GM12878 (cell line): ENCODE data around the gene BMP7. TPM values are rescaled to one million over a fixed set of nuclear protein-coding genes. Genes with fewer than 3 reads are reported as not detected.

Source experiments
- ATAC-seq: fragments of 200-7000 bp; cut with Tn5 transposase; 3 replicates; pipeline ENCODE4 v1.9.1; 2020; ENCODE audit warnings: mild to moderate bottlenecking, moderate library complexity
- BruUV-seq: library from RNA; stranded (reverse); fragments of 400-500 nt; replicated peaks from 2 replicates; lab custom pipeline; 2021; lab: Mats Ljungman, UMichigan
- CTCF ChIA-PET: fragments of 300-600 bp; sonication (Branson Sonifier 250); formaldehyde crosslinking; extraction: SDS; loops from one replicate; lab custom pipeline; 2021; ENCODE audit warnings: inconsistent platforms; lab: Yijun Ruan, JAX
- POLR2A ChIA-PET: fragments of 350-600 bp; formaldehyde crosslinking; extraction: SDS; loops from one replicate; lab custom pipeline; 2021; ENCODE audit warnings: inconsistent platforms; lab: Charles Lee
- RAD21 ChIA-PET: fragments of 300-600 bp; sonication (Branson Sonifier 250); formaldehyde crosslinking; loops from one replicate; lab custom pipeline; 2023; ENCODE audit warnings: antibody characterized with exemption; ENCODE audit not compliant: unreplicated experiment; lab: Charles Lee
- SMC1A ChIA-PET: fragments of 300-600 bp; sonication (Branson Sonifier 250); formaldehyde crosslinking; loops from one replicate; lab custom pipeline; 2023; ENCODE audit not compliant: unreplicated experiment, uncharacterized antibody; lab: Charles Lee
- DNase-seq: peaks from one replicate; pipeline ENCODE4 v3.0.0-alpha.2; 2011; ENCODE audit warnings: low read depth, low spot score
- FAIRE-seq: peaks from 3 replicates; lab custom pipeline; 2011; peaks lifted over from hg19 to GRCh38; lab: Jason Lieb, UNC
- H2AFZ ChIP-seq: 2 replicates; pipeline ENCODE4 v1.6.0; 2011; ENCODE audit warnings: low read depth, low read length, control low read depth; ENCODE audit not compliant: control insufficient read depth
- H3K27ac ChIP-seq: 2 replicates; pipeline ENCODE4 v1.5.1; 2011; ENCODE audit warnings: control low read depth; ENCODE audit not compliant: control insufficient read depth, insufficient read depth
- H3K27me3 ChIP-seq, 2 experiments: replicated peaks in 1 of 2; 2 replicates each; pipeline versions ENCODE4 v1.6.0 to v1.6.1; 2011; ENCODE audit warnings: low read length in 1 of 2; ENCODE audit not compliant: control insufficient read depth in 2 of 2, insufficient read depth in 2 of 2
- H3K36me3 ChIP-seq, 2 experiments: 2 replicates each; pipeline ENCODE4 v1.5.1; 2011; ENCODE audit warnings: low read length in 1 of 2; ENCODE audit not compliant: control insufficient read depth in 2 of 2, insufficient read depth in 2 of 2
- H3K4me1 ChIP-seq: 2 replicates; pipeline ENCODE4 v1.6.1; 2011; ENCODE audit warnings: mild to moderate bottlenecking, low read length, moderate library complexity, mixed read lengths; ENCODE audit not compliant: control insufficient read depth, insufficient read depth
- H3K4me2 ChIP-seq: 2 replicates; pipeline ENCODE4 v1.6.0; 2011; ENCODE audit warnings: control low read depth; ENCODE audit not compliant: control insufficient read depth, insufficient read depth
- H3K4me3 ChIP-seq: fragments of 200-600 bp; sonication (generic); 2 replicates; pipeline ENCODE4 v1.5.1; 2016
- H3K79me2 ChIP-seq: 2 replicates; pipeline ENCODE4 v1.6.0; 2011; ENCODE audit warnings: low read length; ENCODE audit not compliant: control insufficient read depth, insufficient read depth
- H3K9ac ChIP-seq: 2 replicates; pipeline ENCODE4 v1.8.0; 2011; ENCODE audit warnings: low read length, control low read depth, mixed read lengths; ENCODE audit not compliant: control insufficient read depth, insufficient read depth
- H3K9me3 ChIP-seq: replicated peaks from 3 replicates; pipeline ENCODE4 v1.5.1; 2011; ENCODE audit warnings: mild to moderate bottlenecking, low read length; ENCODE audit not compliant: control insufficient read depth, insufficient read depth
- H4K20me1 ChIP-seq: 2 replicates; pipeline ENCODE4 v1.6.0; 2011; ENCODE audit not compliant: control insufficient read depth, insufficient read depth
- BMI1 ChIP-seq: fragments of 450-650 bp; IDR thresholded peaks from 2 replicates; pipeline ENCODE4 v1.6.1; 2016; ENCODE audit warnings: mild to moderate bottlenecking, moderate library complexity, borderline replicate concordance
- BRCA1 ChIP-seq: IDR thresholded peaks from 2 replicates; pipeline ENCODE4 v1.6.1; 2011; ENCODE audit warnings: low read depth, low read length, improper control_type of control experiment
- ETV6 ChIP-seq, 2 experiments: fragments of 450-650 bp in 1 of 2; IDR thresholded peaks in 1 of 2; conservative IDR thresholded peaks in 1 of 2; 2 replicates each; pipeline ENCODE4 v1.6.1; 2014; ENCODE audit warnings: antibody characterized with exemption in 1 of 2, borderline replicate concordance in 1 of 2, low read depth in 1 of 2, mild to moderate bottlenecking in 1 of 2, moderate library complexity in 1 of 2
- NFIC ChIP-seq: IDR thresholded peaks from 2 replicates; pipeline ENCODE4 v1.6.1; 2012; ENCODE audit warnings: low read depth, mild to moderate bottlenecking, inconsistent platforms, low read length, moderate library complexity
- PAX8 ChIP-seq: fragments of 450-650 bp; IDR thresholded peaks from 2 replicates; pipeline ENCODE4 v1.6.1; 2017; ENCODE audit warnings: mild to moderate bottlenecking, moderate library complexity
- YY1 ChIP-seq: IDR thresholded peaks from 2 replicates; pipeline ENCODE4 v1.6.1; 2011; ENCODE audit warnings: low read depth, mild to moderate bottlenecking, low read length
- WGBS: methylation state at CpG from one replicate; pipeline ENCODE4 v1.1.6; 2016; ENCODE audit warnings: low lambda C conversion rate; ENCODE audit not compliant: insufficient replicate concordance, insufficient coverage; ENCODE audit errors: missing lambda C conversion rate; 5-methylcytosine and 5-hydroxymethylcytosine counted together
- in situ Hi-C: fragments of 300-500 bp; cut with MboI; formaldehyde crosslinking; loops from 9 replicates; pipeline ENCODE4 v1.14.3; 2018; ENCODE audit warnings: mixed read lengths
- intact Hi-C: fragments of 100-400 bp; cut with micrococcal nuclease; formaldehyde crosslinking; loops from one replicate; pipeline ENCODE4 v1.14.2; 2022; ENCODE audit not compliant: unreplicated experiment
- polyA plus RNA-seq, 11 experiments: library from polyadenylated mRNA; depleted of rRNA in 4 of 11; unstranded in 6 of 11; stranded (reverse) in 5 of 11; fragments of >200 nt; fragmentation: Nextera tagmentation in 4 of 11; fragmentation: Illumina TruSeq in 1 of 11; extraction: Ambion mirVana in 4 of 11; extraction: Trizol in 1 of 11; gene quantifications; 1 replicate in 1 of 11; 2 replicates in 10 of 11; pipeline versions ENCODE4 v1.2.1 to v1.2.3, GENCODE V29; 2011 to 2016; ENCODE audit warnings: inconsistent platforms in 2 of 11, missing spikeins in 2 of 11, low read depth in 1 of 11
- total RNA-seq, 4 experiments: library from RNA; depleted of rRNA in 3 of 4; stranded (reverse); fragments of >200 nt in 3 of 4; fragmentation: Illumina TruSeq in 1 of 4; extraction: Trizol in 1 of 4; gene quantifications; 2 replicates each; pipeline versions ENCODE4 v1.2.1 to v1.2.3, GENCODE V29; 2013 to 2021
- TF ChIP-seq, protein P1 (sequence below): fragments of 450-650 bp; IDR thresholded peaks from 2 replicates; pipeline ENCODE4 v1.6.1; 2017; ENCODE audit warnings: mild to moderate bottlenecking, low read depth, inconsistent platforms; ENCODE audit not compliant: poor library complexity, severe bottlenecking

The BMP7 gene
- total and polyA plus RNA-seq, 10 of the 15 experiments (the other 5 are each of a cell fraction or from before 2014, with no cell fraction given), result 0.18 to 0.51 (median 0.28) TPM; not detected in 7

DNA sequence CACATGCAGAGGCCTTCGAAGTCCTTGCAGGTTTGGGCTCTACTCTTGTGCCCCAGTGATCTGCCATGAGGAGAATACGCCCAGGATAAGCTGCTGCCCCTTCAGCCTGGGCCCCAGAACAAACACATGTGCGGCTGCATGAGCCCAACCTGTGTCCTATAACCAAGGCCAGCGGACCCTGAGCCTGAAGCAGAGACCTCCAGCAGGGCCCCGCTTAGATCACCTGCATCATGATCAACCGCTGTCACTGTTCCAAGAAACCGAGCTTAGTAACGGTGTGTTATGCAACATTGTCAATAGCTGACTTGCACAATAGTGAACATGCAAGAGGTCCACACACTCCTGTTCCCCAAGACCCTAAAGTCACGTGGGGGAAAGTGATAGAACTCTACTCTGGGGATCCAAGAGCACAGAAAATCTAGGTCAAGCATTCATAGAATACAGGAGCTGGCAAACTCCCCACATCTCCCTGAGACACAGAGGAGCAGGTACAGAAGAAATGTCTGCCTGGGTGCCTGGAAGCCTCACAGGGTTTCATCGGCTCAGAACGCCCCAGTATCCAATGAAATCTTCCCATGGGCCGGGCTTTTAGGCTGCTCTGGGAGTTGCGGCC, 136.2 kb downstream of the BMP7 start:
- no peak overlapping the region for H3K9ac ChIP-seq
- ChIA-PET CTCF (no interaction called here), POLR2A (no interaction called here), RAD21 (no interaction called here), SMC1A (no interaction called here)
- BruUV-seq, result no TSS peak
- no peak overlapping the region for H3K4me2 ChIP-seq
- no peaks in the 10 kb centered on the region for H3K9me3 ChIP-seq
- intact Hi-C loops (no loop called here), in situ Hi-C loops (no loop called here)
- no peak overlapping the region for H3K4me3 ChIP-seq
- DNase-seq (no peak), ATAC-seq (no peak), FAIRE-seq (no peak)
- H3K36me3 ChIP-seq, result no peaks in the 10 kb centered on the region
- H3K79me2 ChIP-seq, result no peaks in the 10 kb centered on the region
- H2AFZ ChIP-seq, result no peak overlapping the region
- TF ChIP-seq BMI1 (no peak), NFIC (no peak), PAX8 (no peak), BRCA1 (no peak)
- H3K27ac ChIP-seq, result no peak overlapping the region
- no peaks in the 10 kb centered on the region; a peak in 1 of 4 replicates for H3K27me3 ChIP-seq
- no peaks in the 10 kb centered on the region; the same call in 1 of the 2 replicates for H3K4me1 ChIP-seq
- no peaks in the 10 kb centered on the region for H4K20me1 ChIP-seq
- 20% methylated on average over 13 of the region's 13 CpGs for WGBS

DNA sequence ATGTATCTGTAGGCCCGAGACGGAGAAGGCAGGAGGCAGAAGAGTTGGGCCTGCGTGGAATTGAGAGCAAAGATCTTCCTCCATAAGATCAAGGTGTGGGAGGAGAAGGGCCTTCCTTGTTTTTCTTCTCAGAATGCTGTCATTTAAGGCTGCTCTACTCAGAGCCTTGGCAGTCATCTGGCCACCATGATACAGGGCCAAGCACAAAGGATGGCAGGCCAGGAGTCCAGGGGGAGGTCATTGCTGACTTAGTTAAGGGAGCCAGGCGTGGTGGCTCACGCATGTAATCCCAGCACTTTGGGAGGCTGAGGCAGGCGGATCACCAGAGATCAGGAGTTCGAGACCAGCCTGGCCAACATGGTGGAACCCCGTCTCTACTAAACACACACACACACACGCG, 137.1 kb downstream of the BMP7 start:
- H2AFZ ChIP-seq, result no peak overlapping the region
- WGBS, result 58% methylated on average over 10 of the region's 10 CpGs
- no peaks in the 10 kb centered on the region for H4K20me1 ChIP-seq
- no peaks in the 10 kb centered on the region; a peak in 1 of 4 replicates for H3K27me3 ChIP-seq
- SMC1A ChIA-PET, result no interaction called here
- no peak for FAIRE-seq
- intact Hi-C loops, result no loop called here
- H3K4me1 ChIP-seq, result no peaks in the 10 kb centered on the region; the same call in none of the 2 replicates
- RAD21 ChIA-PET, result no interaction called here
- in situ Hi-C loops, result no loop called here
- ATAC-seq, result no peak
- no peak overlapping the region for H3K4me2 ChIP-seq
- no peak overlapping the region for H3K9ac ChIP-seq
- no peak overlapping the region for H3K27ac ChIP-seq
- CTCF ChIA-PET, result no interaction called here
- H3K4me3 ChIP-seq, result no peak overlapping the region
- no peaks in the 10 kb centered on the region for H3K36me3 ChIP-seq
- no peaks in the 10 kb centered on the region for H3K9me3 ChIP-seq
- BruUV-seq, result no TSS peak
- POLR2A ChIA-PET, result no interaction called here
- H3K79me2 ChIP-seq, result no peaks in the 10 kb centered on the region
- no peak for TF ChIP-seq YY1
- TF ChIP-seq ETV6 (conservative IDR thresholded peaks at IDR 0.05 in 1 of 2, IDR thresholded peaks at IDR 0.05 in 1 of 2; ENCODE audit: borderline replicate concordance in 1 of 2, low read depth in 1 of 2), result peak in 1 of 2 experiments; percentile 51; a peak in 1 of 4 replicates
- TF ChIP-seq, protein P1, sequence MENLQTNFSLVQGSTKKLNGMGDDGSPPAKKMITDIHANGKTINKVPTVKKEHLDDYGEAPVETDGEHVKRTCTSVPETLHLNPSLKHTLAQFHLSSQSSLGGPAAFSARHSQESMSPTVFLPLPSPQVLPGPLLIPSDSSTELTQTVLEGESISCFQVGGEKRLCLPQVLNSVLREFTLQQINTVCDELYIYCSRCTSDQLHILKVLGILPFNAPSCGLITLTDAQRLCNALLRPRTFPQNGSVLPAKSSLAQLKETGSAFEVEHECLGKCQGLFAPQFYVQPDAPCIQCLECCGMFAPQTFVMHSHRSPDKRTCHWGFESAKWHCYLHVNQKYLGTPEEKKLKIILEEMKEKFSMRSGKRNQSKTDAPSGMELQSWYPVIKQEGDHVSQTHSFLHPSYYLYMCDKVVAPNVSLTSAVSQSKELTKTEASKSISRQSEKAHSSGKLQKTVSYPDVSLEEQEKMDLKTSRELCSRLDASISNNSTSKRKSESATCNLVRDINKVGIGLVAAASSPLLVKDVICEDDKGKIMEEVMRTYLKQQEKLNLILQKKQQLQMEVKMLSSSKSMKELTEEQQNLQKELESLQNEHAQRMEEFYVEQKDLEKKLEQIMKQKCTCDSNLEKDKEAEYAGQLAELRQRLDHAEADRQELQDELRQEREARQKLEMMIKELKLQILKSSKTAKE, result no peak
- DNase-seq, result no peak
